Adrenal gland (tissue), 12 donors: Measurements from ENCODE around the gene CCDC192. TPM values are rescaled to one million over a fixed set of nuclear protein-coding genes. Genes with fewer than 3 reads are reported as not detected.

Experiments
- DNase-seq, 7 donors: peaks; one replicate each; pipeline ENCODE4 v3.0.0-alpha.2; 2019 to 2020
- H3K27ac ChIP-seq, 5 donors: fragments of 200-600 bp; sonication (generic) in 4 of 5; 1 replicate in 3 of 5; 2 replicates in 2 of 5; pipeline versions ENCODE4 v1.5.1 to v1.8.0; 2016 to 2020; ENCODE audit warnings: mild to moderate bottlenecking in 1 of 5
- H3K27me3 ChIP-seq: fragments of 200-600 bp; 2 replicates; pipeline ENCODE4 v1.8.0; 2021
- H3K36me3 ChIP-seq, 2 donors: fragments of 200-600 bp; replicated peaks in 1 of 2; 1 replicate in 1 of 2; 2 replicates in 1 of 2; pipeline versions ENCODE4 v1.5.1 to v1.8.0; 2018 to 2022
- H3K4me1 ChIP-seq, 2 donors: fragments of 200-600 bp; replicated peaks in 1 of 2; 1 replicate in 1 of 2; 2 replicates in 1 of 2; pipeline versions ENCODE4 v1.5.1 to v1.8.0; 2018 to 2021
- H3K4me3 ChIP-seq, 4 donors: fragments of 200-600 bp; sonication (generic) in 3 of 4; one replicate each; pipeline ENCODE4 v1.5.1; 2016 to 2018
- H3K9me3 ChIP-seq, 3 donors: fragments of 200-600 bp; sonication (generic) in 1 of 3; replicated peaks in 1 of 3; 1 replicate in 2 of 3; 2 replicates in 1 of 3; pipeline versions ENCODE4 v1.5.1 to v1.8.0; 2016 to 2021
- CTCF ChIP-seq, 6 experiments: fragments of 450-650 bp in 4 of 6; fragments of 200-600 bp in 2 of 6; sonication (generic) in 1 of 6; IDR thresholded peaks; 1 replicate in 5 of 6; 2 replicates in 1 of 6; pipeline versions ENCODE4 v1.5.1 to v1.8.0; 2016 to 2021; ENCODE audit warnings: antibody characterized with exemption in 6 of 6, mild to moderate bottlenecking in 2 of 6, moderate library complexity in 1 of 6
- POLR2A ChIP-seq, 2 donors: fragments of 450-650 bp; IDR thresholded peaks; one replicate each; pipeline ENCODE4 v1.6.1; 2017; ENCODE audit warnings: antibody characterized with exemption in 2 of 2, mild to moderate bottlenecking in 2 of 2, moderate library complexity in 1 of 2
- WGBS, 4 donors: extraction: QIAGEN DNeasy Blood & Tissue Kit in 2 of 4; methylation state at CpG; one replicate each; pipeline versions ENCODE4 v1.1.5 to v1.1.7; 2013 to 2017; 5-methylcytosine and 5-hydroxymethylcytosine counted together
- intact Hi-C, 2 donors: fragments of 100-400 bp; cut with DNase I; formaldehyde crosslinking; loops; one replicate each; pipeline versions ENCODE4 v1.14.1 to v1.15.0; 2022 to 2023
- polyA plus RNA-seq, 3 donors: library from polyadenylated mRNA; stranded (reverse); fragments of 200-250 nt in 2 of 3; fragments of 350-450 nt in 1 of 3; fragmentation: Illumina TruSeq in 1 of 3; extraction: RNeasy Lipid Tissue Mini Kit (QIAGEN cat#74804) in 1 of 3; gene quantifications; one replicate each; pipeline ENCODE4 v1.2.3, GENCODE V29; 2013 to 2014
- total RNA-seq, 9 donors: library from RNA; depleted of rRNA in 4 of 9; stranded (reverse); fragments of >200 nt in 4 of 9; fragments of 120-200 nt in 1 of 9; fragmentation: NEBNext Ultra II Directional in 1 of 9; extraction: Animal tissue kit (Norgen Biotek cat#: 25700) in 1 of 9; gene quantifications; one replicate each; pipeline versions ENCODE4 v1.1.0 to v1.2.4, GENCODE V29; 2013 to 2023
- donor health status: healthy with polysubstance abuse.
- donor health status: Bipolar disorder and iron deficiency.
- donor health status: DM: yes; HTN: yes; CAD: no.
- donor health status: DM: no; HTN: no; CAD: no.
- donor health status: DM: no; HTN: no; CAD: no.
- donor health status: DM: yes; HTN: yes; CAD: no.

Gene CCDC192
- total and polyA plus RNA-seq, 12 donors = 0.35 to 0.56 (median 0.46) TPM; not detected in 8

- H3K4me3 ChIP-seq = no peak overlapping the region
- no peaks in the 10 kb centered on the region for H3K36me3 ChIP-seq
- TF ChIP-seq CTCF (IDR thresholded peaks at IDR 0.05) (no peak), POLR2A (IDR thresholded peaks at IDR 0.05) (no peak)
- intact Hi-C loops = no loop called here
- no peaks in the 10 kb centered on the region for H3K27me3 ChIP-seq
- H3K9me3 ChIP-seq = no peaks in the 10 kb centered on the region
- no peak overlapping the region for H3K27ac ChIP-seq
- no peak for DNase-seq
- no peaks in the 10 kb centered on the region for H3K4me1 ChIP-seq
These were observed 89.9 kb downstream of the CCDC192 start for GRCh38 chr5:127793052-127793451.

- 80 to 94% (median 92%) methylated on average over 4 of the region's 4 CpGs for WGBS, 4 donors
- TF ChIP-seq POLR2A (IDR thresholded peaks at IDR 0.05) (no peak), CTCF (IDR thresholded peaks at IDR 0.05) (no peak)
- no peaks in the 10 kb centered on the region for H3K9me3 ChIP-seq
- no peaks in the 10 kb centered on the region for H3K27me3 ChIP-seq
- no peak overlapping the region for H3K27ac ChIP-seq
- intact Hi-C loops = no loop called here
- no peaks in the 10 kb centered on the region for H3K4me1 ChIP-seq
- H3K4me3 ChIP-seq = no peak overlapping the region
- no peaks in the 10 kb centered on the region for H3K36me3 ChIP-seq
- no peak for DNase-seq
These were observed 90.7 kb downstream of the CCDC192 start for GRCh38 chr5:127793879-127794278.

GRCh38 chr5:127796211-127796610 is 93.0 kb downstream of the CCDC192 start:
- no peak for TF ChIP-seq POLR2A (IDR thresholded peaks at IDR 0.05)
- no peak for TF ChIP-seq CTCF (IDR thresholded peaks at IDR 0.05)
- Histone ChIP-seq H3K9me3 (no peaks in the 10 kb centered on the region), H3K27ac (no peak overlapping the region), H3K4me1 (no peaks in the 10 kb centered on the region), H3K4me3 (no peak overlapping the region), H3K36me3 (no peaks in the 10 kb centered on the region), H3K27me3 (no peaks in the 10 kb centered on the region)
- intact Hi-C loops = no loop called here
- DNase-seq = no peak

- H3K9me3 ChIP-seq = no peaks in the 10 kb centered on the region
- H3K4me3 ChIP-seq = no peak overlapping the region
- no peak for DNase-seq
- no peaks in the 10 kb centered on the region for H3K4me1 ChIP-seq
- intact Hi-C loops = no loop called here
- H3K36me3 ChIP-seq = no peaks in the 10 kb centered on the region
- WGBS, 4 donors = 89 to 100% (median 93%) methylated on average over 2 of the region's 2 CpGs
- TF ChIP-seq POLR2A (IDR thresholded peaks at IDR 0.05) = no peak
- no peak for TF ChIP-seq CTCF (IDR thresholded peaks at IDR 0.05)
- no peaks in the 10 kb centered on the region for H3K27me3 ChIP-seq
- H3K27ac ChIP-seq = no peak overlapping the region
These were observed 96.2 kb downstream of the CCDC192 start for GRCh38 chr5:127799293-127799905.
